Ovary (tissue), 9 donors: ENCODE results near the gene SEC62. TPM values are rescaled to one million over a fixed set of nuclear protein-coding genes. Genes with fewer than 3 reads are reported as not detected.

Source experiments
- DNase-seq, 5 donors: peaks; one replicate each; pipeline ENCODE4 v3.0.0-alpha.2; 2019 to 2020
- H3K27ac ChIP-seq, 2 donors: fragments of 200-600 bp; one replicate each; pipeline versions ENCODE4 v1.5.1 to v1.8.0; 2019 to 2022
- H3K27me3 ChIP-seq: fragments of 200-600 bp; one replicate; pipeline ENCODE4 v1.8.0; 2022
- H3K36me3 ChIP-seq: fragments of 200-600 bp; sonication (generic); one replicate; pipeline ENCODE4 v1.5.1; 2019
- H3K4me1 ChIP-seq: one replicate; pipeline ENCODE4 v1.8.1; 2013; ENCODE audit warnings: mild to moderate bottlenecking, moderate library complexity; ENCODE audit not compliant: insufficient read depth
- H3K4me3 ChIP-seq: fragments of 200-600 bp; sonication (generic); one replicate; pipeline ENCODE4 v1.5.1; 2017
- H3K9me3 ChIP-seq, 2 donors: fragments of 200-600 bp in 1 of 2; sonication (generic) in 1 of 2; one replicate each; pipeline versions ENCODE4 v1.5.1 to v1.8.1; 2013 to 2019; ENCODE audit warnings: mild to moderate bottlenecking in 1 of 2, moderate library complexity in 1 of 2
- CTCF ChIP-seq, 3 donors: fragments of 450-650 bp in 2 of 3; fragments of 200-600 bp in 1 of 3; IDR thresholded peaks; one replicate each; pipeline versions ENCODE4 v1.5.1 to v1.8.0; 2016 to 2022; ENCODE audit warnings: antibody characterized with exemption in 3 of 3, mild to moderate bottlenecking in 1 of 3
- EP300 ChIP-seq: sonication (generic); formaldehyde crosslinking; IDR thresholded peaks from one replicate; pipeline ENCODE4 v1.6.1; 2017; ENCODE audit warnings: antibody characterized with exemption
- POLR2A ChIP-seq: fragments of 450-650 bp; IDR thresholded peaks from one replicate; pipeline ENCODE4 v1.6.1; 2017; ENCODE audit warnings: antibody characterized with exemption, mild to moderate bottlenecking, moderate library complexity
- WGBS, 3 donors: extraction: QIAGEN DNeasy Blood & Tissue Kit in 1 of 3; methylation state at CpG; one replicate each; pipeline versions ENCODE4 v1.1.5 to v1.1.7; 2013 to 2017; 5-methylcytosine and 5-hydroxymethylcytosine counted together
- intact Hi-C, 4 donors: fragments of 100-400 bp; cut with DNase I; formaldehyde crosslinking; loops; one replicate each; pipeline versions ENCODE4 v1.11.0 to v1.15.1; 2022 to 2023
- polyA plus RNA-seq, 2 donors: library from polyadenylated mRNA; stranded (reverse); fragments of 200-250 nt in 1 of 2; fragments of 350-450 nt in 1 of 2; fragmentation: Illumina TruSeq in 1 of 2; extraction: RNeasy Lipid Tissue Mini Kit (QIAGEN cat#74804) in 1 of 2; gene quantifications; one replicate each; pipeline ENCODE4 v1.2.3, GENCODE V29; 2013 to 2014
- total RNA-seq, 7 donors: library from RNA; depleted of rRNA in 2 of 7; stranded (reverse); fragments of >200 nt in 2 of 7; fragmentation: NEBNext Ultra II Directional in 3 of 7; extraction: Animal tissue kit (Norgen Biotek cat#: 25700) in 3 of 7; gene quantifications; one replicate each; pipeline versions ENCODE4 v1.1.0 to v1.2.4, GENCODE V29; 2016 to 2023
- donor health status: DM: no; HTN: no; CAD: no; lungs with moderate emphysema.
- donor health status: DM: no; HTN: no; CAD: no.
- donor health status: Bipolar disorder and iron deficiency.
- donor health status: DM: yes; HTN: yes; CAD: no.
- donor health status: DM: no; HTN: no; CAD: no.
- donor health status: DM: yes; HTN: yes; CAD: no.

SEC62 gene
- total and polyA plus RNA-seq, 9 donors = 34.0 to 178 (median 129) TPM

DNA sequence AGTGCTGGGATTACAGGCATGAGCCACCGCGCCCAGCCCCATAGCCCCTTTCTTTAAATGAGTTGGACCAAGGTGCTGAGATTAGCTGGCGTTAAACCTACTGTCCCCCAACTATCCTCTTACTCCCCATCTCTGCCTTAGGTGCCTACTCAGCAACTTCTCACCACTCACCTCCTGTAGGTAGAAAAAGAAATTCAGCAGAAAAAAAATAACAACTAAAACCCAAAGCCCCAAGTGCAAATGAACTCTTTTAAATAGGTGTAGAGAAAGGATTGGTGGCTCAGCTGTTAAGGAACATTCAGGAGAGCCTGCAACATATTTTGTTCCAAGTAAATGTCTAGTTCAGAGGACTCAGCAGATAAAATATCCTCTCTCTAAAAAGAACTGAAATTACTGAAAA lies 35.8 kb upstream of the SEC62 start:
- Histone ChIP-seq H3K4me1 (no peaks in the 10 kb centered on the region), H3K9me3 (no peaks in the 10 kb centered on the region), H3K36me3 (no peaks in the 10 kb centered on the region), H3K4me3 (no peak overlapping the region), H3K27me3 (no peaks in the 10 kb centered on the region), H3K27ac (no peak overlapping the region)
- no peak for TF ChIP-seq CTCF (IDR thresholded peaks at IDR 0.05)
- TF ChIP-seq POLR2A = no peak
- TF ChIP-seq EP300 = no peak
- WGBS, 3 donors = 91 to 95% (median 93%) methylated on average over 3 of the region's 3 CpGs
- DNase-seq = no peak
- intact Hi-C loops = no loop called here

GRCh38 chr3:169931747-169932520 lies 34.7 kb upstream of the SEC62 start:
- H3K4me1 ChIP-seq = no peaks in the 10 kb centered on the region
- WGBS, 3 donors = 82 to 90% (median 85%) methylated on average over 14 of the region's 14 CpGs
- intact Hi-C loops = no loop called here

DNA sequence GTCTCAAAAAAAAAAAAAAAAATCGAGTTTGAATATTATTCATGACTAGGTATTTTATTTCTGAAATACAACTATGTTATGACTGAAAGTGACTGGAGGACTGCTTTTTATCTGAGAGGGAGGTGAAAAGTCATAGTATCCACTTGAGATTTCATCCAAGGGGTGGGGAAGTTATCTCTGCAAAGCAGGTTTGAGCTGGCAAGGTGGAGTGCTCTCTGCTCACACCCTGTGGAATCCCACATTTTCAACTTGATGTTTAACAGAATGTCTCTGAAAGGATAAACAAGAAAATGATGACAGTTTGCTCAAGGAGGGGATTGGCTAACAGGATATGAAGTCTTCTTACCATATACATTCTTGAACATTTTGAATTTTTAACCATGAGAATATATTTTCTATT lies 27.3 kb upstream of the SEC62 start:
- intact Hi-C loops = no loop called here
- no peak for DNase-seq
- H3K36me3 ChIP-seq = no peaks in the 10 kb centered on the region
- no peak for TF ChIP-seq EP300
- TF ChIP-seq POLR2A = no peak
- no peak for TF ChIP-seq CTCF (IDR thresholded peaks at IDR 0.05)
- no peaks in the 10 kb centered on the region for H3K4me1 ChIP-seq
- no peak overlapping the region for H3K4me3 ChIP-seq
- no peaks in the 10 kb centered on the region for H3K27me3 ChIP-seq
- H3K27ac ChIP-seq = no peak overlapping the region
- 31 to 52% (median 50%) methylated on average over 1 of the region's 1 CpG for WGBS, 3 donors
- H3K9me3 ChIP-seq = peaks cover 0 to 2% of the 10 kb centered on the region in 2 donors

More at GRCh38 chr3:169931747-169932520, 34.7 kb upstream of the SEC62 start:
- Histone ChIP-seq H3K4me3 (no peak overlapping the region), H3K27ac (no peak overlapping the region), H3K27me3 (no peaks in the 10 kb centered on the region), H3K36me3 (no peaks in the 10 kb centered on the region), H3K9me3 (no peaks in the 10 kb centered on the region)
- DNase-seq = no peak
- TF ChIP-seq CTCF (IDR thresholded peaks at IDR 0.05) = no peak
- TF ChIP-seq POLR2A = no peak
- no peak for TF ChIP-seq EP300

DNA sequence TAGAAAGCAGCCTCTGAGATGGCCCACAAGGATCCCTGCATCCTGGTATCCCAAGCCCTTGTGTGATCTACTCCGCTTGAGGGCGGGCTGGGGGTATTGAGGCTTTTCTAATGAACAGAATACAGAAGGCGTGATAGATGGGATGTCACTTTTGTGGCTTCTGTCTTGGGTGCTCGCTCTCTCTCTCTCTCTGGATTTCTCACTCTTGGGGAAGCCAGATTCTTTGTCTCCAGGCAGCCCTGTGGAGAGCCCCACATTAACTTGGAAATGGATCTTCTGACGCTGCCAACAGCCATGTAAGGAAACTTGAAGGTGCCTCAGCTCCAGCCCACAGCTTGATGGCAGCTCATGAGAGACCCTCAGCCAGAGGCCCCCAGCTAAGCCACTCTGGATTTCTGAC lies 26.9 kb upstream of the SEC62 start:
- no peak for DNase-seq
- TF ChIP-seq EP300 (no peak), POLR2A (no peak), CTCF (IDR thresholded peaks at IDR 0.05) (no peak)
- Histone ChIP-seq H3K9me3 (peaks cover 0 to 2% of the 10 kb centered on the region in 2 donors), H3K27ac (no peak overlapping the region), H3K4me3 (no peak overlapping the region), H3K27me3 (no peaks in the 10 kb centered on the region), H3K36me3 (no peaks in the 10 kb centered on the region), H3K4me1 (no peaks in the 10 kb centered on the region)
- WGBS, 3 donors = 82 to 87% (median 85%) methylated on average over 5 of the region's 5 CpGs
- intact Hi-C loops = no loop called here
